DLD1 (cell line): ENCODE results near the gene PMPCB.

Source experiments
- in situ Hi-C: cut with HindIII; loops from 2 replicates; pipeline ENCODE4 v1.10.0; 2017; ENCODE audit warnings: low sequenced_read_pairs

The PMPCB gene

DNA sequence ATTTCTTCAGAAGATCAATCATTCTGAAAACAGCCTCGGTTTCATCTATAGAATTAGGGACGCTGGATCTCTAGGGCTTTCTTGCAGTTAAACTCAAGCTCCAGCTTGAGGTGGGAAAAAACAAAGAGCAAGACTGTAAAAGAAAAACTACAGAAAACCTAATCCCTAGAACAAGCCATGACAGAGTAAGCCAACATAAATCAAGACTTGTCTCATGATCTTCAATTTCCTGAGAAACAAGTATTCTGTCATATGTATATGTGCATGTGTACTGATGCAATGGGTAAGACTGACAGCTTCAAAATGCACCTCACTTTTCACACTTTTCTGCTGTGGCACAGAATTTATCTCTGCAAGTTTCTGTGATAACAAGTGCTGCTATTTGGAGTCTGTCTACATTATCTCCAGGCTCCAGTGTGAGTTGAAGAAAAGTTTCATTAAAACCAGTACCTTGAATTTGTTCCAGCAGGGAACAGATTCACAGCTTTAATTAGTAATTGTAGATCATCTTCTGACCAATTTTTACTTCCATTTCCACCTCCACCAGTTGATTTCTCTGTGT is 19.2 kb downstream of the PMPCB start:
- in situ Hi-C loops: no loop called here

DNA sequence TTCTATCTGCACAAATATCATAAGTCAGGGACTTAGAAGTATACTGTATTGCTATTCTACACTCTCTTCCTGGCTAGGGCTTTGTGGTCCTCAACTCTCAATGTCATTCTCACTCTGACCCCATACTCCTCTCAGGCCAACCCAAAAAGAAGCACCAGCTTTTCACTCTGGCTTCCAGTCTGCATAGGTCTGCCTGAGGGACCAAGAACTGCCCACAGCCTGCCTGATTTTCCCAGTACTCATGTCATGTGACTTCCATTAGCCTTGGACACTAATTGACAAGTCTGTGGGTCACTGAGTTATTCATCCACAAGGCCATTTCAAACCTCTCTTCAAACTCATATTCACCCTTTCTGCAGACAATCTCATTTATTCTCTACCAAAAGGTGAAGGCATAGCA is 19.8 kb downstream of the PMPCB start:
- in situ Hi-C loops: no loop called here

DNA sequence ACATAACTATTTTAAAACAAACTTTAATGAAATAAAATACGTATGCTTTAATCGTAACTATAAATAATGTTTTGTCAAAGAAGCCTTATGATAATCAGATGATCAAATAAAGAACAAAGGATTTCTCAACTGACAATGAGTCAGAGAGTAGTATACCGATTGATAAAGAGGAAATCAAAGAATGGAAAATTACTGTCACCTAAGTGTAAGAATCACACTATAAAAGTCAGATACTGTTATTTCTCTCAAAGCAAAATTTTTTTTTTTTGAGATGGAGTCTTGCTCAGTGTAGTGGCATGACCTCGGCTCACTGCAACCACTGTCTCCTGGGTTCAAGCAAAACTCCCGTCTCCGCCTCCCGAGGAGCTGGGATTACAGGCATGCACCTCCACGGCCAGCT is 28.5 kb downstream of the PMPCB start:
- in situ Hi-C loops: no loop called here

DNA sequence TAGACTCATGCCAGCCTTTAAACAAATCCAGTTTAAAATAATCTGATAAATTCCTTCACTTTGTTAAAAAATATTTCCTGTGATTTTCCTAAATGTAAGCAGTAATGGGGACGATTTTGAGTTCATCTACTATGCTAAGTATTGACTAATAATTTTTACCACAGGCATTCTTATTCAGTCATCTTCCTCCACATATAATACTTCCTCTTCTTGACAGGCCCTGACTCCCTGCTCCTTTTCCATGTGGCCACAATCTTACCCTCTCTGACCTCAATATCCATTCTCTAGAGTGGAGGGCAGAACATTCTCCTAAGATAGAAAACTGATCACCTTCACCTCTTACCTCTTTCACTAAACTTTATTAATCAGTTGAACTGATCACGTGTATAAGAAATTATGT is 39.5 kb downstream of the PMPCB start:
- in situ Hi-C loops: no loop called here

DNA sequence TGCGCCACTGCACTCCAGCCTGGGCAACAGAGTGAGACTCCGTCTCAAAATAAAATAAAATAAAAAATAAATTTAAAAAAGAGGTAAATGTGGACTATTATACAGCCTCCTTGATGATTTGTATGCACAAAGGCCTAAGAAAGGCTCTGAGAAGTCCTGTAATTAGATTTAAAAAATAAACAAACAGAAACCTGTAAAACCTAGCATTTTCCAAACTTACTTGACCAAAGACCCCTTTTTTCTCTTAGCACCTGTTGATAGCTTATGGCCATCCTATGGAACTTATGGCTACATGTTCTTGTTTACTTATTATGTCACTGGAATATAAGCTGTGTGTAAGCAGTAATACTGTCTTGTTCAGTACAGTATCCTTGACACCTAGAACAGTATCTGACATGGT is 41.6 kb downstream of the PMPCB start:
- in situ Hi-C loops: no loop called here

DNA sequence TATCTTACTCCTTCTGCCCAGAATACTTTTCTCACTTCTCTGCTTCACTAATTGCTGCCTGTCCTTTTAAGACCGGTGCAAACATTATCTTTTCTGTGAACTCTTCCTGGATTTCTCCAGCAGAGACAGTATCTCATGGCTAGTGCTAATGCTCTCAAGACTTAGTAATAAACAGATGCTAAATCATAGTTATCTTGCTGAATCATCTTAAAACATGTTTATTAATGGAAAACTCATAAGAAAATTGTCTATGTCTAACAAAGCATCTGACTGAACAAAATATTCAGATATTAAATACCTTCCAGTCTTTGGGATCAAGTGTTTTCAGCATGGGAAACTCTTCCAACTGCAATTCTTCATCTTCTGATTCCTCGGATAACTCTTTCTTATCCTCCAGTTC is 44.2 kb downstream of the PMPCB start:
- in situ Hi-C loops: loop anchor here (5.0 kb wide), 1 partner anchor 34 kb away; no protein-coding TSS in a partner anchor

DNA sequence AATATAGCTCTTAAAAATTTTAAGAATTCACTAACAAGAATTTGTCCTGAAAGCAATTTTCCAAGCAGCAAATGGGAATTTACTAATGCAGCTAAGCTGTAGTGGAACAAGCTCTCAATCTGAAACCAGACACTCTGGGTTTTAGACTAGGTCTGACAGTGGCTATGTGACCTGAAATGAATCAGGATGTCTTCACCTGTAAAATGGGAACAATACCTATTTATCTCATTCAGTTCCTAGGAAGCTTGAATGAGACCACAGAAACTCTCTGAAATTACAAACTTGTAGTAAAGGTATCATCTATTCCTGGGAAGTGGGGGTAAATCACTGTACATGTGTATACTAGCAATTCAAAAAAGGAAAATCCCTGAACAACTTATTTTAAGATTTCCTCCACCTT is 46.1 kb downstream of the PMPCB start:
- in situ Hi-C loops: loop anchor here (5.0 kb wide), 1 partner anchor 36 kb away; no protein-coding TSS in a partner anchor

DNA sequence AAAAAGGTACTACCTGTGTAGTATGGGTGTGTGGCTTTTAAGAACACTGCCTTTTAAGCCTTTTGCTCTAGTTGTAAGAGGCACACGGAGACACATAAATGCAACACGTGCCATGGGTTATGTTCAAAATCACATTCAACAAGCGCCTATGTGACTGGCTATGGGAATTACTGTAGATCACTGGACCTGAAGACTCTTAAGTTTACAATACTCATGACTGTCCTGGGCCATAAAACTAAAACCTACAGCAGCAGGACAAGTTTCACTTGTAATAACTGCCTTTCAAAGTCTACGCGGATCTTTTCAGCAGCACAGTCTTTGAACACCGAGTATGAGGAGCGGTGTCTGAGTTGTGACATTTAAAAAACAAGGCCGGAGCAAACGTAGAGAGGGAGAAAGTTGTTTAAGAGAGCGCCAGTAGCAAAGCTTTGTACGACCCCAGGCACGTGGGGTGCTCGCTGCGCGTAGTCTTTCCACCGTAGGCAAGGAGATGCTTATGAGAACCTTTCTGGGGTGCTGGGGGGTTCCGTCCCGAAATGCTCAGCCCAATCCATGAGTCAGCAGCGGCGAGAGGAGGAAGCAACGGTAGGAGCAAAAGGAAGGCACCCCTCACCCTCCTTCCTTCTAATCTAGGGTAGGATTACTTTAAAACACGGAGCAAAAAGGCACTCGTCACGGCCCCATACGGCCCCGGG is 46.7 kb downstream of the PMPCB start:
- in situ Hi-C loops: loop anchor here (5.0 kb wide), 1 partner anchor 37 kb away; no protein-coding TSS in a partner anchor

DNA sequence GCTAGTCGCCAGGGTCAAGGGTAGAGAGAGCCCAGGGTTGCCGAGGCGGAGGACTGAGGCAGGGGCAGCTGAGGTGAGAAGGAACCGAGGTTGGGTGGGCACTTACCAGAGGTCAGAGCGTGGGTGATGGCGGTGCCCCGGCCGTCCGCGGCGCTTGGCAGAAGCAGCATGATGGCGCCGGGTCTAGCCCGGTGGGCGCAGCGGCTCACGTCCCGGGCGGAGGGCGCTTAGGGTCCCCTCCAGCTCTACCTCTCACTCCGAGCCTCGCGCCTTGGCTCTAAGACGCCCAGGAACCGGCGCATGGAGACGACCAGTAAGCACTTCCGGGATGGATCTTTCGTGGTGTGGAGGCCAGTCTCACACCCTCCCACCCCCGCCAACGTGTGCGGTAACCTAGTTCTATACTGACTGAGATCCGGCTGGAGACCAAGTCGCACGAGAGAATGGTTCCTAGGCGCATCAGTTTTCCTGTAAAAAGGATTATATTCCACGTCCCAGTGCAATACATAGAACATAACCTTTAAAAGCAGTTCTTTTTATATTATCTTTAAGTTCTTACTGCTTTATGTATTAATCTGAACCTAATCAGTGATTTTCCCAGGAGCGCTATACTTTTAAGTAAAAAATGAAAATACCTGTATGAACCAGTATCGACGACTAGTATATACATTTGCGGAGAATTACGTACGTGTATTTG is 47.4 kb downstream of the PMPCB start, which contains the start of gene DNAJC2:
TSS of gene DNAJC2 (minus strand) at position 315 of the 697 bp plus-strand sequence. CDS start at position 170, 145 bp downstream.
- in situ Hi-C loops: loop anchor here (5.0 kb wide), 1 partner anchor 37 kb away; no protein-coding TSS in a partner anchor

DNA sequence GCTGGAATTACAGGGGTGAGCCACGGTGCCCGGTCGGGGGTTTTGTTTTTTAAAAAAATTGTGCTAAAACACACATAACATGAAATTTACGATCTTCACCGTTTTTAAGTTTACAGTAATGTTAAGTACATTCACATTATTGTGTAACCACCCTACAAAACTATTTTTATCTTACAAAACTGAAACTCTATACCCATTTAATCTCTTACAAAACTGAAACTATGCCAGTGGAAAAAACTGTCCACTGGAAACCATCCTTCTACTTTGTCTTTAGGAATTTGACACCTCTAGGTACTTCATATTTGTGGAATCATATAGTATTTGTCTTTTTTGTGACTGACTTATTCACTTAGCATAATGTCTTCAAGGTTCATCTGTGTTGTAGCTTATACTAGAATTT is 49.2 kb downstream of the PMPCB start:
- in situ Hi-C loops: no loop called here

DNA sequence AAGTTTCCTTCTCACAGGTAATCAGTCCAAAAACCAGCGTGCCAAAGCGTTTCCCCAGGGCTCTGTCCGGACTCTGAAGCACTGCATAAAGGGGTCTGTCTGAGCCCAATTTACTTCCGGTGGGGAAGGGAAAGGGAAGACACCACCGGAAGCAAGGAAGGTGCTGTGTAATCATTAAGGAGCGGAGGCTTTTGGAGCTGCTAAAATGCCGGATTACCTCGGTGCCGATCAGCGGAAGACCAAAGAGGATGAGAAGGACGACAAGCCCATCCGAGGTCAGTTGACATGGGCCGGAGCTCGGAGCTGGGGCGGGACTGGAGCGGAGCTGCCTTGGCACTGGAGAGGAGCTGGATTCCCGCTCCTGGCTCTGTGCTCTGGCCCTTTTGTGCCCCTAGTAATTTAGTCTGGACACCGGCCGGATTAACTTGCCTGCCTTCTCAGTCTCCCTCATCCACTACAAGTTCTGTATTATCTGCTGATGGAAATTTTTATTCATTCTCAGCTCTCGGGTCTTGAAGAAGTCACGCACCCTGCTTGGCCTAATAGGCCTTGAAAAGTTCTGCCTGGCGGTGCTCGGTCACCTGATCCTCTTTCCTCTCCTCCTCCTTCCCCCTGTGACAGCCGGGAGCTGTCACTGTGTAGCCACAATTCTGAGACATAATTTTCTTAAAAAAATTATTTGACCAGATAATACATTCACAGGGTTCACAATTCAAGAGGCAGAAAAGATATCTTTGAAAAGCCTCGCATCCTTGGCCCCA is 50.5 kb downstream of the PMPCB start, which contains the start of gene PSMC2:
TSS of gene PSMC2 (plus strand) at position 137 of the 761 bp plus-strand sequence. CDS start at position 206, 69 bp downstream.
- in situ Hi-C loops: no loop called here

DNA sequence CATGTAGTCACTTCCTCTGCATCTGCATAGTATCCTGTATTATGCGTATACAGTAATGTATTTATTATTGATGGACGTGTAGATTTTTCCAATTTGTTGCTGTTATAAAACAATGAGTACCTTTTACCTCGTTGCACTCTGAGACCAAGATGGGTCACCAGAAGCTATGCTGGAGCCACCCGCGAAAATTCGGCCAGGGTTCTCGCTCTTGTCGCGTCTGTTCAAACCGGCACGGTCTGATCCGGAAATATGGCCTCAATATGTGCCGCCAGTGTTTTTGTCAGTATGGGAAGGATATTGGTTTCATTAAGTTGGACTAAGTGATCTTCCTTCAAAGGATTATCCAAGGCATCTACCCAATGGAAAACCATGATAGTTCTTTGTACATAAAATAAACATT is 51.2 kb downstream of the PMPCB start:
- in situ Hi-C loops: no loop called here

DNA sequence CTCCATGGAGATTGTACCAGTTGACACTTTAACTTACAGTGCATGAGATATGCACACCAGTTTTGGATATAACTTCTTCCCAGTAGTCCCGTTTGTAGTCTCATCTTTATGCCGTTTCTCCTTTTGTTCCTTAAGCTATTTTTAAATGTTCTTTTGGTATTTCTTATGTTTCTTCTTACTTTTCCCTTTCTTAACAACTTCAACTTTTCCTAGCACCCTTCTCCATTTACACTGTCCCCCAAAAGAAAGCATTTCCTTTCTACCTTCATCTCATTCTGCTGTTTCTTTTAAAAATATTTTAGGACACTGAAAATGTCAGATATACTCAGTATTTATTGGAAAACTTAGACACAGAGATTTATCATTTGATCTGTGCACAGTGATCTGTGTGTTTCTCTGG is 51.7 kb downstream of the PMPCB start:
- in situ Hi-C loops: no loop called here

DNA sequence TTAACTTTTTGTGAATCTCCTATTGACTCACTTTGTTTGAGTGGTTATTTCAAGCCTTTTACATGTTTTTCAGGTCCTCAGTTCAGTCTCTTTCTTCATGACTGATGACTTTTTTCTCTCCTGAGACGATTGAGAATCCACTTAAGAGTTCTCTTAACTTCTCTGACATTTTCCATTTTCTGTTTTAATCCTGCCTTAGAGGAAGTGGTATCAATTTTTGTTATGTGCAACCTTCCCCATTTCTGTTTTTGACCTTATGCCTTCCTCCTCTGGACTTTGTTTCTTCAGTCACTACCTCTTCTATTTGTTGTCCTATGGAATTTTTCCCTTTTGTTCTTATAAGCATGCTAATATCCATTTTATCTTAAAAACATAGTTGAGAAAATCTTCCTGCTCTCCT is 52.6 kb downstream of the PMPCB start:
- in situ Hi-C loops: no loop called here
